ENCODE results near the gene KIF25. TPM values are rescaled to one million over a fixed set of nuclear protein-coding genes. Genes with fewer than 3 reads are reported as not detected.

KIF25 gene
- total and polyA plus RNA-seq, 7 donors: 0.10 to 0.43 (median 0.20) TPM; not detected in 2

DNA sequence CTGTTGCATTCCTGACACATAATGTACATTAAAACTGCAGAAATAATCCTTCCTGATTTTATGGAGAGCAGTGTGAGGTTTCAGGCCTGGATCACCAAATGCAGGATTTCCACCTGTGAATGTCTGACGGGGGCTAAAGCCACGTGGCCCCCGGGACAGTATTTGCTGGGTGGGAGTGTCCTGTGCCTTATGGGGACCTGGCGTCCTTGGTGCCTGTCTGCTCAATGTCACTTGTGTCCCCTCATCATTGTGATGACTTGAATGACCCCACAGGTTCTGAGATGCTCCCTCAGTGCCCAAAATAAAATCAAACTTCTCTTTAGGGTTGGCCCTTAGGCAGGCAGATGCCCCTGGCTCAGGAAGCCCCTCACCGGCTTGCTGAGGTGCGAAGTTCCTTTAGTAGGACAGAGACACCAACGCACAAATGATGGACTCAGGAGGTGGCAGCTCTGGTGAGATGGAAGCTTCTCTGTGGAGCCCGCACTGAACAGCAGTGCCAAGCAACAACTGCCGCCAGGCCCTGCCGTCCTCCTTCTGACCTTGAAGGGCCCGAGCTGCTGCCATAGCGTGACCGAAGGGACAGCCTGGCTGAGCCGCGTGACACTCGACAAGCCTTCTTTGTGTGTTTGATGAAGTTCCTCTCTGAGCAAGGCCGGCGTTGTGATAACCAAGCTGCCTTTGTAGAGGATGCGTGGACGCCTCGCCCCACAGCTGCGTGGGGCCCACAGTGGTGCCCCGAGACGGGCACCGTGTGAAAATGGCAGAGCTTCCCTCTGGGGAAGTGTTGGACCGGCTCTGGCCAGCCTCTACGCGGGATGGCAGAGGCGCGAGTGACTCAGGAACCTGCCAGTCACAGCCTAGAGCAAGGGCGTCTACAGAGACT is 50.6 kb downstream of the KIF25 start:
- DNase-seq: no peak
- no peaks in the 10 kb centered on the region for H3K36me3 ChIP-seq (ENCODE audit: insufficient read depth in 1 of 2, low read depth in 1 of 2)
- H3K9me3 ChIP-seq: no peaks in the 10 kb centered on the region
- ATAC-seq: no peak
- TF ChIP-seq CTCF (IDR thresholded peaks at IDR 0.05): no peak
- intact Hi-C loops (cut with DNase I): no loop called here
- no peaks in the 10 kb centered on the region for H3K27me3 ChIP-seq (ENCODE audit: insufficient read depth in 3 of 3, low read length in 2 of 3)
- H3K4me3 ChIP-seq: no peak overlapping the region
- H3K27ac ChIP-seq: no peak overlapping the region
- H3K4me1 ChIP-seq: no peaks in the 10 kb centered on the region
- WGBS, 3 donors: 49 to 72% (median 58%) methylated on average over 31 of the region's 31 CpGs

- no peak overlapping the region for H3K27ac ChIP-seq
- no peaks in the 10 kb centered on the region for H3K36me3 ChIP-seq (ENCODE audit: insufficient read depth in 1 of 2, low read depth in 1 of 2)
- ATAC-seq (no peak), DNase-seq (no peak)
- no peak for TF ChIP-seq CTCF (IDR thresholded peaks at IDR 0.05)
- WGBS, 3 donors: 87 to 97% (median 96%) methylated on average over 10 of the region's 10 CpGs
- H3K9me3 ChIP-seq: no peaks in the 10 kb centered on the region
- intact Hi-C loops (cut with DNase I): no loop called here
- no peak overlapping the region for H3K4me3 ChIP-seq
- no peaks in the 10 kb centered on the region for H3K4me1 ChIP-seq
- no peaks in the 10 kb centered on the region for H3K27me3 ChIP-seq (ENCODE audit: insufficient read depth in 3 of 3, low read length in 2 of 3)
Observed at GRCh38 chr6:168048724-168049025, 51.2 kb downstream of the KIF25 start.

DNA sequence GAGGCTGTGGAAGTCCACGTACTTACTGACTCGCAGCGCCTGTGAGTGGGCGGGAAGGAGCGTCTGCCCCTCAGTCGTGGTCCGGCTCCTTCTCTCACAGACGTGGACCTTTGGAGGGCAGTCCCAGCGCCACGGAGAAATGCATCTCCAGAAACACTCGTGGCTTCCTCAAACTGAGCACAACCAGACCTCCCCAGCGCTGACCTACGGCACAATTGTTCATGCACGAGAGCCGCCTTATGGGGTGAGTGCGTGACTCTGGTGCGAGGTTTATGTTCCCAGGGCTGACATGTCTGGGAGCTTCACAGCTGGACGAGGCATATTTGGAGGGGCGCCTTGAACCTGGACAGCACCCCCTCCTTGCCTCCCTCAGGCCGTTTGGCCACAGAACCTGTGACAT is 51.8 kb downstream of the KIF25 start:
- no peak for TF ChIP-seq CTCF (IDR thresholded peaks at IDR 0.05)
- DNase-seq: no peak
- 94 to 96% (median 95%) methylated on average over 20 of the region's 20 CpGs for WGBS, 3 donors

GRCh38 chr6:168049706-168050224 is 52.3 kb downstream of the KIF25 start:
- Histone ChIP-seq H3K9me3 (no peaks in the 10 kb centered on the region), H3K27me3 (ENCODE audit: insufficient read depth in 3 of 3, low read length in 2 of 3) (no peaks in the 10 kb centered on the region), H3K36me3 (ENCODE audit: insufficient read depth in 1 of 2, low read depth in 1 of 2) (no peaks in the 10 kb centered on the region), H3K27ac (no peak overlapping the region), H3K4me1 (peaks cover 7% of the 10 kb centered on the region), H3K4me3 (no peak overlapping the region)
- DNase-seq (no peak), ATAC-seq (no peak)
- intact Hi-C loops (cut with DNase I): no loop called here
- WGBS, 3 donors: 93 to 94% (median 94%) methylated on average over 21 of the region's 21 CpGs
- no peak for TF ChIP-seq CTCF (IDR thresholded peaks at IDR 0.05)

More for the DNA sequence above, 51.8 kb downstream of the KIF25 start:
- Histone ChIP-seq H3K9me3 (no peaks in the 10 kb centered on the region), H3K36me3 (ENCODE audit: insufficient read depth in 1 of 2, low read depth in 1 of 2) (no peaks in the 10 kb centered on the region), H3K4me3 (no peak overlapping the region), H3K27ac (no peak overlapping the region), H3K27me3 (ENCODE audit: insufficient read depth in 3 of 3, low read length in 2 of 3) (no peaks in the 10 kb centered on the region), H3K4me1 (peaks cover 2% of the 10 kb centered on the region)
- intact Hi-C loops (cut with DNase I): no loop called here
- no peak for ATAC-seq
